ENCODE results near the gene COASY.
A peak's percentile ranks its signal among the peaks of the same experiment; 100 is the strongest.
"Not testable (repeated sequence)": the region's sequence is repeated elsewhere in the genome, so short reads cannot be mapped to it uniquely, and the experiment has no call there.

Gene COASY

GRCh38 chr17:42531455-42532354, 30.2 kb upstream of the COASY start:
- no peak for DNase-seq (ENCODE audit: low read depth)

- no peak for DNase-seq (ENCODE audit: low read depth)
These were observed 26.5 kb upstream of the COASY start for GRCh38 chr17:42535155-42536047.

- peak; percentile 83 for DNase-seq (ENCODE audit: low read depth)
These were observed 25.9 kb upstream of the COASY start, which contains the start of gene NAGLU for GRCh38 chr17:42536048-42536371. Gene NAGLU, plus strand, starts transcription at chr17:42536241. Its CDS starts 32 bp downstream, at chr17:42536273.

- peak; percentile 79 for DNase-seq (ENCODE audit: low read depth)
These were observed 25.4 kb upstream of the COASY start for GRCh38 chr17:42536372-42537155.

- DNase-seq (ENCODE audit: low read depth), result no peak
These were observed 24.7 kb upstream of the COASY start for GRCh38 chr17:42537156-42537805.

GRCh38 chr17:42537826-42538451, 24.0 kb upstream of the COASY start:
- no peak for DNase-seq (ENCODE audit: low read depth)

- DNase-seq (ENCODE audit: low read depth), result no peak
These were observed 23.5 kb upstream of the COASY start for GRCh38 chr17:42538482-42538881.

- DNase-seq (ENCODE audit: low read depth), result not testable (repeated sequence)
These were observed 21.4 kb upstream of the COASY start for GRCh38 chr17:42540558-42540957.

- DNase-seq (ENCODE audit: low read depth), result no peak
These were observed 20.7 kb upstream of the COASY start for GRCh38 chr17:42541041-42541833.

- no peak for DNase-seq (ENCODE audit: low read depth)
These were observed 18.5 kb upstream of the COASY start for GRCh38 chr17:42543190-42544079.

GRCh38 chr17:42544874-42545283, 17.1 kb upstream of the COASY start:
- no peak for DNase-seq (ENCODE audit: low read depth)

- DNase-seq (ENCODE audit: low read depth), result not testable (repeated sequence)
These were observed 16.0 kb upstream of the COASY start for GRCh38 chr17:42545755-42546505.

GRCh38 chr17:42547001-42547461, 14.9 kb upstream of the COASY start:
- no peak for DNase-seq (ENCODE audit: low read depth)

GRCh38 chr17:42547698-42548069, 14.3 kb upstream of the COASY start:
- DNase-seq (ENCODE audit: low read depth), result no peak

GRCh38 chr17:42548070-42548837, 13.7 kb upstream of the COASY start:
- DNase-seq (ENCODE audit: low read depth), result no peak

- no peak for DNase-seq (ENCODE audit: low read depth)
These were observed 12.8 kb upstream of the COASY start for GRCh38 chr17:42548993-42549755.

GRCh38 chr17:42552736-42553135, 9.2 kb upstream of the COASY start, which contains the start of gene HSD17B1:
Gene HSD17B1, plus strand, starts transcription at chr17:42552923. Its CDS starts 11 bp downstream, at chr17:42552934.
- not testable (repeated sequence) for DNase-seq (ENCODE audit: low read depth)

All from CMK (cell line).